Left forelimb (tissue), 1 donor: Measurements from ENCODE around the gene CRTC3.
"Not testable (repeated sequence)": the region's sequence is repeated elsewhere in the genome, so short reads cannot be mapped to it uniquely, and the experiment has no call there.

Experiments
- DNase-seq: peaks from one replicate; pipeline ENCODE4 v3.0.0-alpha.2; 2018; ENCODE audit warnings: low spot score

The CRTC3 gene

DNA sequence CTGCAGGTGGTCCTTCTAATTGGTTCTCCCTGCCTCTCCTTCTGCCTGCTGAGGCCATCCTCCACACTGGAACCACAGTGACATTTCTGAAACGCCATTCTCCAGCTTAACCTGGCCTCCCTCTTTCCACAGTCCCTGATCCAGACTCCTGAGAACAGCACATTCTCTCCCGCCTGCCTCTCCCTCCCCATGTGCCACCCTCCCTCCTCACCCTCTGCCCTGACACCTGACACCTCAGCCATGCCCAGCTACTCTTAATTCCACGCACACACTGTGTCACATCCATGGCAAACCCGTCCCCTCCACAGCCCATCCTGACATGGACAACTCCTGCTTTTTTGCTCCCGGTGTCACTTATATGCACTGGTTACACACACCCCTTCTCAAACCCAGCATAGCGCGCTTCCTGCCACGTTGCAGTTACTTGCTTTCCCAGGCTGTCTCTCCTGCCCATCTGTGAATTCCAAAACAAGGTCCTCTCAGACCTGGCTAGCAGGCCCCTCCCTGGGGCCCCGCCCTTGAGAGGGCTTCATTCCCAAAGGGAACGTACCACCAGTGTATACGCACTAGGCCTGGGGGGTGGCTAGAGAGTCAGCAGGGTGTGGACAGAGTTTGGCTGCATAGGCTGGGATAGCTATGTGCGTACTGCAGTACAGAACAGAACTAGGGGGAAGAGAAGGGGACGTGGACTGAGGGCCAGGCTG, 94.7 kb downstream of the CRTC3 start:
- no peak for DNase-seq

DNA sequence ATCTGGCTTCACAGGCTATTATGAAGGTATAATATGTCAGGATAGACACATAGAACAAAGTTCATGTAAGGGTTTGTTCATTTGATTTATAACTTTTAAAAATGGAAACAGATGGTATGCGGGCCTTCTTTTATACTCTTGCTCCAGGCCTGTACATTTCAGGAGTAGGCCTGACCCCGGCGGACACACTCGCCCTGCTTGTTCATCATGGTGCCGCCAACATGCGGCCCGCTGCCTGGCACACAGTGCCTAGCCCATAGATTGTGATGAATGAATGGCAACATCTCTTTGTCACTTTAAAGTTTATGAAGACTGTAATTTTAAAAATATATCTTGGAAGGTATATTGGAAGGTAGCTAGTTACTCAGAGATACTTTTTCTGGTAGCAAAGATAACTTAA, 95.3 kb downstream of the CRTC3 start:
- DNase-seq = no peak

DNA sequence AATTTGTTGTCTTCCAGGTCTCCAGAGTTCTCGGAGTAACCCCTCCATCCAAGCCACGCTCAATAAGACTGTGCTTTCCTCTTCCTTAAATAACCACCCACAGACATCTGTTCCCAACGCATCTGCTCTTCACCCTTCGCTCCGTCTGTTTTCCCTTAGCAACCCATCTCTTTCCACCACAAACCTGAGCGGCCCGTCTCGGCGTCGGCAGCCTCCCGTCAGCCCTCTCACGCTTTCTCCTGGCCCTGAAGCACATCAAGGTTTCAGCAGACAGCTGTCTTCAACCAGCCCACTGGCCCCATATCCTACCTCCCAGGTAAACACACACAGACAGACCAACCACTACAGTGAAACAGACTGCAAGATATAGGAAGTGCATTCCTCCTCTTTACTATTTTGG, 99.5 kb downstream of the CRTC3 start:
- DNase-seq = no peak

DNA sequence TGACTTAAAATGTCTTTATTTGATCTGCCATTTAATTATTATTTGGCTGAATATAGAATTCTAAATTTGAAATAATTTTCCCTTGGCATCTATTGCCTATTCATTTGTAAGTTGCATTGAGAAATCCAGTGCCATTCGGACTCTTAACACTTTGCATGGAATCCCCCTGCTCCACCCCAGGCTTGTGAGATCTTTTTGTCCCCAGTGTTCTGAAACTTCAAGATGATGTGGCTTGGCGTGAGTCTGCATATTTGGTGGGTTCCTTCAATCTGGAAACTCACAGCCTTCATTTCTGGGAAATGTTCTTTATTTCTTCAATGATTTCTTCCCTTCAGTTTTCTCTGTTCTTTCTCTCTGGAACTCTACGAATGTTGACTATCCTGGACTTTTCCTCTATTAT, 103.6 kb downstream of the CRTC3 start:
- no peak for DNase-seq

DNA sequence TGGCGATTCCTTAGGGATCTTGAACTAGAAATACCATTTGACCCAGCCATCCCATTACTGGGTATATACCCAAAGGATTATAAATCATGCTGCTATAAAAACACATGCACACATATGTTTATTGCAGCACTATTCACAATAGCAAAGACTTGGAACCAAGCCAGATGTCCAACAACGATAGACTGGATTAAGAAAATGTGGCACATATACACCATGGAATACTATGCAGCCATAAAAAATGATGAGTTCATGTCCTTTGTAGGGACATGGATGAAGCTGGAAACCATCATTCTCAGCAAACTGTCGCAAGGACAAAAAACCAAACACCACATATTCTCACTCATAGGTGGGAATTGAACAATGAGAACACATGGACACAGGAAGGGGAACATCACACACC, 107.3 kb downstream of the CRTC3 start:
- DNase-seq = not testable (repeated sequence)

DNA sequence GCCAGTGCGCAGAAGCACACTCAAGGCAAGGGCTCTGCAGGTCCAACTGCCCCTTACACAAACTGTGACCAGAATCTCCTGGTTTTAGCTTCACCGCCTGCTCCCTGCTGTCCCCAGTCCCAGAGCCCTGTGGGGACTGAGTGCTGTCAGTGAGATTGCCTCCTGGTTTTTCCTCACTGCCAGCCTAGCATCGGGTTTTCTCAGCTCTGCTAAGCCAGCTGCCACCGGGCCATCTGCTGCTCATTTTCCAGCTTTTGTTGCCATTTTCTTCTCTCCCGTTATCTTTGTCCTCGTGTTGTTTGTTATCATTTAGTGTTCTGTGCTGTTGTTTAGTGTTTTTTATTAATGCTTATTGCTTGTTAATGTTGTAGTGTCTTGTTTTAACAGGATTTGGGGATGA, 108.0 kb downstream of the CRTC3 start:
- DNase-seq = no peak

DNA sequence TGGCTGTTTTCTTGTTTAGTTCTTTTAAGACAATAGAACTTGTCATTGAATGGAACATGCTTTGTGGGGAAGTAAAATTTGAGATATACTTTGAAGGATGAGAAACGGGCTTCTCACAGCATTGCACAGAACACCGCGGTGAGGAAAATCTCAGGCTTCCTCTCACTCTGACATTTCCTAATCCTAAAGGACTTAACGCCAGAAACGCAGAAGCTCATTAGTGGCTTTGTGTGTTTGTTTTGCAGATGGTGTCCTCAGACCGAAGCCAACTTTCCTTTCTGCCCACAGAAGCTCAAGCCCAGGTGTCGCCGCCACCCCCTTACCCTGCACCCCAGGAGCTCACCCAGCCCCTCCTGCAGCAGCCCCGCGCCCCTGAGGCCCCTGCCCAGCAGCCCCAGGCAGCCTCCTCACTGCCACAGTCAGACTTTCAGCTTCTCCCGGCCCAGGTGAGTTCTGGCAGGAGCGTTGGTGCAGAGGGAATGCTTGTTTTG, 108.5 kb downstream of the CRTC3 start:
- DNase-seq = no peak

DNA sequence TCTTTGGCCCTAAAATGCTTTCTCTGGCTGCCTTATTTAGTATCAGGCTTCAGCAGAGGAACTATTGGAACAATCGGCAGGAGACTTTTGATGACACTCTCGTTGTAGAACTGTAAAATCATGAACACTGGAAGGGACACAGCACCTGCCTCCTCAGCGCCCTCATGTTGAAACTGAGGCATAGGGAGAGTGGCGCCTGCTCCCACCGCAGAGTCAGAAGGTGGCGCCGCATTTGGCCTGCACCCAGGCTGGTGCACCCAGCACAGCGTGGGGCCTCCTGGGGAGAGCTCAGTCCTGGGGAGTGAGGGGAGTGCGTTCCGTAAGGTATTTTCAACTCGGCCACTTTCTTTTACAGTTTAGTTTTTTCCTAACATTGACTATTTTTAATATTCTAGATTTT, 109.2 kb downstream of the CRTC3 start:
- DNase-seq = no peak

DNA sequence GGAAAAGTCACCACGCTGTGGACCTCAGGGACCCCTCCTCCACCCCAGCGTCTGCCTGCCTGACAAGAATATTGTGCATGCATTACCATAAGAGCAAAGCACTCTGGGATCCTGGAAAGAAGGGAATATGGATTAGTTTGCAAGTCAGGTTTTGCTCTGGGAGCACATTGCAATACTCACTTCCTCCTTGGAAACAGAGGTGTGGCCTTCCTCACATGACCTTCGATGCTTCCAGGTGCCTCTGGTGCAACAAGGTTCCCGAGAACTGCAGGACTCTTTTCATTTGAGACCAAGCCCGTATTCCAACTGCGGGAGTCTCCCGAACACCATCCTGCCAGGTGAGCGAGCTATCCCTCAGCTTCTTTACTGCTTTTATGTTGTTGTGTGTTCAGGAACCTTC, 111.1 kb downstream of the CRTC3 start:
- no peak for DNase-seq

DNA sequence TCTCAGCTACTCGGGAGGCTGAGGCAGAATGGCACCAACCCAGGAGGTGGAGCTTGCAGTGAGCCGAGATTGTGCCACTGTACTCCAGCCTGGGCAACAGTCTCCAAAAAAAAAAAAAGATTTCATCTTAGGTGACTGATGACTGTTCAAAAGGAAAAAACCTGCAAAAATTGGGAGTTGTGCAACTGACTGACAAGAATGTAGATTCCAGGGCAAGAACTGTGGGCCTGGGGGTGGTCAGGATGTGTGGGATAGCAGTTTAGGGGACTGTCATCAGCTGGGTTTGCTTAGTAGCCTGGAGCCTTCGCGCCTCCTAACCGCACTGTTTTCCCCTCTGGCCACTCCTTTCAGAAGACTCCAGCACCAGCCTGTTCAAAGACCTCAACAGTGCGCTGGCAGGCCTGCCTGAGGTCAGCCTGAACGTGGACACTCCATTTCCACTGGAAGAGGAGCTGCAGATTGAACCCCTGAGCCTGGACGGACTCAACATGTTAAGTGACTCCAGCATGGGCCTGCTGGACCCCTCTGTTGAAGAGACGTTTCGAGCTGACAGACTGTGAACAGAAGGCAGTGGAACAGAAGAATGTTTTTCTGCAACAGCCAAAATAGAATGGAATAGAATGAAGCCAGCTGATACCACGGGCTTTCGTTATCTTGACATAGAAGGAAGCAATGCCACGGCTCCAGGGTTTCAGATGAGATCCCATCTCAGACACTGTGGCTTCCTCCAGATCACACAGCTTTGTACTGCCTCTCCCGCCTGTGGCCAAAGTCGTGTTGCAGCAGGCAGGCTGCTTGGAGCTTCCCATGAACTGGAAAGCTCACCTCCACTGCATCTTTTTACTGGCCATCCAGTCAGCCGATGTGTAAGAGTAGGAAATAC, 112.1 kb downstream of the CRTC3 start:
- no peak for DNase-seq

DNA sequence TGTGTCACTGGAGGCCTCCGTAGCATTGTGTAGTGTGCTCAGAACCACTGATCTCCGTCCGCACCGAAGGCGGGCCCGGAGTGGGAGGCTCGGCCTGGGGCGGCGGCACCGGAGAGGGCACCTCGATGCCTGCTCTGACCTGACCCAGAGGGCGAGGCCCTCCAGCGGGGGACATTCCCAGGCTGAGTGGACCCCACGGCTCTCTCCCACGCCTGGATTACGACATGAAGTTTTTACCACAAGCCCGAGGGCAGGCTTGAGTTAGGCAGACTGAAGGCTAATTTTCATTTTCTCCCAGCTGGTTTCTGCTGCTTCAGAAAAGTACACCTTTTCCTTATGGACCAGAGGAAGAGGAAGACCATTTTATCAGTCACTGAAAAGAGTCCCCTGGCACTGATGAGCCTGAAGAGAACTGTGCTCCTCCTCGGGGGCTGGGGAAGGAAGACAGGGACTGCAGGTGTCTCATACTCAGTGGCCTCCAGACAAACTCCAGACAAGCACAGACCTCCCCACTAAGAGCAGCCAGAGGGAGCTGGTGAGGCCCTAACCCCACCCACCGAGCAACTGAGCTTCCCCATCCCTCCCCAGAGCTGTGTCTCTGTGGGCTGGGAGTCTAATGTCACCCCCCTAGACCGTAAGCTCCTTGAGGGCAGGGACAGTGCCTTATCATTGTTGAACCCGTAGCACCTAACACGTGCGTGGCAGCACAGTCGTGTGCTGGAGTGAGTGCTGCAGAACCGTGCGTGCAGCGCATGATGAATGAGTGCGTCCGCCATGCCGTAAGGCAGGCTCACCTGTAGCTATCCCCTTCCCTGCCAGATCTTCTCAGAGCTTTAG, 113.0 kb downstream of the CRTC3 start:
- no peak for DNase-seq

DNA sequence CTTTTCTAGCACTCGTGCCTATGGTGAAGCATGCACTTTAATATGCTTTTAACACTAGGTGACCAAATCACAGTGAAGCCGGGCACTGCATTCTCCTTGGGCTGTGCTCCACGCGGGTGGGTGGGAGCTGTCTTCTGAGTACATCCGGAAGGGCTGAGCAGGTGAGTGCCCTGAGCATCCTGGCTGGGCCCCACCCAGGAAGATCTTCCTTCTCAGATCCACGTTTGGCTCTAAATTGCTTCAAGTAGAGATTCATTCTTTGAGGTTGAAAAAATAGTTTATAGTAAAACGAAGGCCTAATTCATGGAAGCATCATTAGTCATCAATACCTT, 113.5 kb downstream of the CRTC3 start:
- no peak for DNase-seq

DNA sequence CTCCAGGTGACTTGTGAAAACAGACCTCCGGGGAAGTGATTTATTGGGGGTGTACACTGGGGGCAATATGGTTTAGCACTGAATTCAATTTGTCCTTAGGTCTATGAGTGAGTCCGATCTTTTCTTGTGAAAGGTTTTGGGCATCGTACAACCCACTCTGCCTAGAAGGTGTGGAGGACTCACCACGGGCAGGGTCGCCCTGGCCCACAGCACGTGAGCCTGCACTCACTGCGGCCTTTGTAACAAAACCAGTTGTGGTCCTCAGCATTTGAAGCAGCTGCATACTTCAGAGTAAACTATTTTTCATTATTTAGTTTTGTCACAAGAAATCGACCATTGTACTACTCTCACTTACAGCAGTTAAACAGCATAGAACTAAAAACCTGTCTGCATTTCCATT, 114.8 kb downstream of the CRTC3 start:
- no peak for DNase-seq

DNA sequence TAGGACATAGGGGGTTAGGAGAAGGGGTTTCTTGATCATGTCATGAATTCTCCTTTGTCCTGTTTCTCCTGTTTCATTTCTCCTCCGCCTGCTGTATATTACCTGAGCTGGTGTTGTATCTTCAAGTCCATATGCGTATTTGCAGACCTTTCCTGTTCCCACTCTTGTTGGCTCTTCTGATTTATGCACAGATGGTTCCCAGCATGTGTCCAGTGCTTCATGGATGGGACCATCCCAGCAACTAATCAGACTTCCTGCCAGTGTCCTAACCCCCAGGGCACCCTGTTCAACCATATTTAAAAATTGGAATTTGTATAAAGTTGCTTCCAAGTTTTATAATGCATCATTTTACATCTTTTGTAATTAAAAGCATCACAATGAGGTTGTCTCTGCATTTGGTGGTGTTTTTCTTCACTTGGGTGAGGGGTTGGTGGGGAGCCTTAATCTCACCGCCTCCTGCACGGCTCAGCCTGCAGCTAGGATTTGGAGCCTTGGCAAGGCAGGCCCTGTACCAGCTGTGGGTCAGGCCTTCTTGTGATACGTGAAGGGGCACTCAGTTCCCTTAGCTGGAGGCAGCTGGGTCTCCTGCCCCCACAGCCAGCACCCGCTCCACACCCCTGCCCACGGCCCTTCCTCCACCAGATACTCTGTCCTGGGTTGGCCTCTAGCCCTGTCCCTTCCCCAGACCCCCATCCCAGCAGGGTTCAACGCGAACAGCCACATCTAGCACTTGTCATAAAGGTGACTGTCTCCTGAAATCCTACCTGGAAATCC, 115.4 kb downstream of the CRTC3 start:
- no peak for DNase-seq

DNA sequence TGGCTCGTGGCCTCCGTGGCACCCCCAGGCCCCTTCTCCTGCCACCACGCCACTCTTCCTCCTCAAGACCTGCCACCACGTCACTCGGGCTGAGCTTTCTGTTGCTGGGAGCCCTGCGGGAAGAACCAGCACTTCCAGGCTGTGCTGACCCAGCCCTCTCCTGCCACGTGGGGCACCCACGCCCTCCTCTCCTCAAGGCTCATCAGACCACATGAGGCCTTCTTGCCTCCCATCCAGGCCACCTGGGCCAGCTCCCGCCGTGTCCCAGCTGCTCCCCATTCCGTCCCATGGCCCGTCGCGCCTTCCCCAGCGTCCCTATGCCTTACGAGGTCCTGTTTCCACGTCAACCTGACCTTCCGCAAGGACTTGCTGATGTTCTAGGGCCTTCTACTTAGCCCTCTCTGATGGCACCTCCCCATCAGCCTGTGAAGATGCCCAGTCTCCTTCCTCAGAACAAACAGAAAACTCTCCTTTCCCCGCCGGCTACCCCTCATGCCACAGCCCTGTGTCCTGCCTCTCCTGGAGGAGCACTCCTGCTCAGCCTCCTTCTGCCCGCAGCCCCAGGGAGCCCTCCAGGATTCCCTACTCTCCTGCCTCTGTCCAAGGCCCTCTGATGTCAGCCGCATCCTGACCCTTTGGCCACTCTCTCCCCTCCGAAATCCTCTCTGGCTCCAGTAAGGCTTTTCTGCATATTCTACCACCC, 116.3 kb downstream of the CRTC3 start:
- no peak for DNase-seq

DNA sequence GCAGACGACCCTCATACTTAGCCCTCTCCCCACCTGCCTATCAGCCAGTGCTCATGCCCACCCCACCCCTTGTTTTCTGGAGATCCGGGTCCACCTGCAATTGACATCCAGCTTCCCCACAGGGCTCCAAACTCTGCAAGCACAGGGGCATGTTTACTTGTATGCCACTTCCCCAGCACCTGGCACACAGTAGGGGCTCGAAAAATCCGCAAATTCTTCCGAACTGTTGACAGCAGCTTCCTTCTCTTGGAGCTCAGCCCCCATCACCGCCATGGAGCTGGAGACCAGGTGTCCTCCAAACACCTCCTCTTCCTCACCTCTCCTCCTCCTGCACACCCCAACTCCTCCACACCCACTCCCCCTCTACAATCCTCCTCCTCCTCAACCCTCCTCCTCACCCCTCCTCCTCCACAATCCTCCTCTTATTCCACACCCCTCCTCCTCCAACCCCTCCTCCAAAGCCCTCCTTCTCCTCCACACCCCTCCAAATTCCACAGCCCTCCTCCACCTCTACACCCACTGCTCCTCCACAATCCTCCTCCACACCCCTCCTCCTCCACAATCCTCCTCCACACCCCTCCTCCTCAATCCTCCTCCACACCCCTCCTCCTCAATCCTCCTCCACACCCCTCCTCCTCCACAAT, 117.1 kb downstream of the CRTC3 start:
- no peak for DNase-seq

DNA sequence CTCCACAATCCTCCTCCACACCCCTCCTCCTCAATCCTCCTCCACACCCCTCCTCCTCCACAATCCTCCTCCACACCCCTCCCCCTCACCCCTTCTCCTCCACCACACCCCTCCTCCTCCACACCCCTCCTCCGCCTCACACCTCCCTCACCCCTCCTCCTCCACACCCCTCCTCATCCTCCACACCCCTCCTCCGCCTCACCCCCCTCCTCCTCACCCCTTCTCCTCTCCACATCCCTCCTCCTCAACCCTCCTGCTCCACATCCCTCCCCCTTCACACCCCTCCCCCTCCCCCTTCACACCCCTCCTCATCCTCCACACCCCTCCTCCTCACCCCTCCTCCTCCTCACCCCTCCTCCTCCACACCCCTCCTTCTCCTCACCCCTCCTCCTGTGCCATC, 117.6 kb downstream of the CRTC3 start:
- no peak for DNase-seq

DNA sequence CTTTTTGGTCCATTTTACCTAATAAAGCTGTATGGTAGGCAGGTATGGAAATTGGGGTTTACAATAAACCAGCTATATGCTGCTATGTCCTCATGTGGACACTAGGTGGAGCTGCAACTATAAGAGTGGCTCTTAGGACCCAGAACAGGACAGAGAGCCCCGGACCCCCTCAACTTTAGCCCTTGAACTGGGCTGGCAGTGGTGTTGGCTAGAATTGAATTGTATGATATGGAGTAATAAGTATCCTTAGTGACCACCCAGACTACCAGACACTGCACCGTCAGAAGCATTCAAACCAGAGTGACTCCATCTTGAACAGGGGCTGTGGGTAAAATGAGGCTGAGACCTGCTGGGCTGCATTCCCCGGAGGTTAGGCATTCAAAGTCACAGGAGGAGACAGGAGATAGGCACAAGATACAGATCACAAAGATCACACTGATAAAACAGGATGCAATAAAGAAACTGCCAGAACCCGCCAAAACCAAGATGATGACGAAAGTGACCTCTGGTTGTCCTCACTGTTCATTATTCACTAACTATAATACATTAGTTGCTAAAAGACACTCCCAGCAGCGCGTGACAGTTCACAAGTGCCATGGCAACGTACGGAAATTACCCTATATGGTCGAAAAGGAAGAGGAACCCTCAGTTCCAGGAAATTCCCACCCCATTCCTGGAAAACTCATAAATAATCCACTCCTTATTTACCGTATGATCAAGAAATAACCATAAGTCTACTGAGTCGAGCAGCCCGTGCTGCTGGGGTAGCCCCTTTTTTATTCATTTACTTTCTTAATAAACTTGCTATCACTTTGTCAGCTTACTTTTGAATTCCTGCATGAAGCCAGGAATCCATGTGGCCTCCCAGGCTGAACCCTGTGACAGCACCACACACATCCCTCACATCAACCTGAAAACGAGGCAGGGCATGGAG, 118.7 kb downstream of the CRTC3 start:
- DNase-seq = no peak

DNA sequence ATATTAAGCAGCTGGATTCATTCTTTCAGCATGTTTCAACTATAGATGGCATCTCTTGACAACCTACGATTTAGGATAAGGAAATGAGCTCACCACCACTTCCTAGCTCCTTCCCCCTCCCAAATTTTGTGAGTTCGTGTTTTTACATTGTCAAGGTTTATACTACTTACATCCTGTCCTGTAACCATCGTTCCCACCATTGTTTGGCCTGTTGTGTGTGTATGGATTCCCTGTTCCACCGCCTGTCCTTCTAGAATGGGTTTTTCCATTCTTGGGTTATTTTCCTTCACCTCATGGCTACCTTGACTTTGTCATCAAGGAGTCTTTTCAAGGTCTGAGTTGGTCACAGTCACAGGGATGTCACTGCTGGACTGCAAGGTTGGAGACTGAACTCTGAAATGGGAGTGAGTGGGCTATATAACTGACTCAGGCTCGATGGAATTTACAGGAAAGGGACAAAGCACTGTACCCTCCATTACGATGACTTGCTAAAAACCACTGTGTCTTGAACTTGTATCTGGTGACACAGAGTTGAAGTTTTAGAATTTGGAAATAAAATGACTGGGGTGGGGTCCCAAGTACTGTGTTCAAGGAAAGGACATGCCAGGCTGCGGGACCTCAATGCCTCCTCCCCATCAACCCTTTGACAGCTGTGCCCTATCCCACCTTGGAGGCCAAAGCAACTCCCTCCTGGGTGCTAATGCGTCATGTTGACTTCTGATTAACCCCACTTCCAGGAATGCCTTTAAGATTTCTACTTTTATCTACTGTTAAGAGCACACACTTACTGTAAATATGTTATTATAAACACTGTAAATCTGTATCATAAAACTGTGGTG, 120.6 kb downstream of the CRTC3 start:
- DNase-seq = no peak
